GM19193 (cell line): ENCODE measurements around the gene HTR2B.

Experiments used
- POLR2A ChIP-seq: IDR thresholded peaks from 4 replicates; pipeline ENCODE4 v1.6.1; 2011; ENCODE audit not compliant: insufficient read depth, insufficient read length; ENCODE audit errors: extremely low read depth

HTR2B gene

GRCh38 chr2:231146665-231147064 lies 21.8 kb upstream of the HTR2B start:
- no peak for TF ChIP-seq POLR2A

- TF ChIP-seq POLR2A = no peak
Observed at GRCh38 chr2:231144896-231145295, 20.1 kb upstream of the HTR2B start.

- no peak for TF ChIP-seq POLR2A
Observed at GRCh38 chr2:231139796-231140195, 15.0 kb upstream of the HTR2B start.

- no peak for TF ChIP-seq POLR2A
Observed at GRCh38 chr2:231138699-231139098, 13.9 kb upstream of the HTR2B start.

- TF ChIP-seq POLR2A = no peak
Observed at GRCh38 chr2:231134910-231135655, 10.2 kb upstream of the HTR2B start.

- no peak for TF ChIP-seq POLR2A
Observed at GRCh38 chr2:231133365-231134099, 8.7 kb upstream of the HTR2B start.

GRCh38 chr2:231132129-231132528 lies 7.3 kb upstream of the HTR2B start:
- no peak for TF ChIP-seq POLR2A

GRCh38 chr2:231130336-231131056 lies 5.7 kb upstream of the HTR2B start:
- TF ChIP-seq POLR2A = no peak

- no peak for TF ChIP-seq POLR2A
Observed at GRCh38 chr2:231129216-231129615, 4.4 kb upstream of the HTR2B start.

GRCh38 chr2:231128541-231128940 lies 3.7 kb upstream of the HTR2B start:
- no peak for TF ChIP-seq POLR2A

- no peak for TF ChIP-seq POLR2A
Observed at GRCh38 chr2:231127936-231128335, 3.1 kb upstream of the HTR2B start.

- TF ChIP-seq POLR2A = no peak
Observed at GRCh38 chr2:231127480-231127879, 2.6 kb upstream of the HTR2B start.

GRCh38 chr2:231126123-231126522 lies 1.3 kb upstream of the HTR2B start:
- TF ChIP-seq POLR2A = no peak

GRCh38 chr2:231123362-231123898 lies 1.4 kb downstream of the HTR2B start:
- no peak for TF ChIP-seq POLR2A

GRCh38 chr2:231118614-231118942 lies 6.3 kb downstream of the HTR2B start:
- no peak for TF ChIP-seq POLR2A
